WTC11 (cell line): ENCODE results near the gene MAB21L3. TPM values are rescaled to one million over a fixed set of nuclear protein-coding genes. Genes with fewer than 3 reads are reported as not detected.

ENCODE experiments used
- ATAC-seq: fragments of 200-7000 bp; cut with Tn5 transposase; 2 replicates; pipeline ENCODE4 v1.10.0; 2021; ENCODE audit warnings: mild to moderate bottlenecking, moderate library complexity
- CTCF ChIA-PET: fragments of 300-600 bp; sonication (Branson Sonifier 250); formaldehyde crosslinking; loops from one replicate; lab custom pipeline; 2021; ENCODE audit warnings: antibody characterized with exemption; lab: Charles Lee
- POLR2A ChIA-PET: fragments of 350-600 bp; sonication (Branson Sonifier 250); formaldehyde crosslinking; loops from one replicate; lab custom pipeline; 2021; ENCODE audit warnings: antibody characterized with exemption; lab: Charles Lee
- DNase-seq: peaks from one replicate; pipeline ENCODE4 v3.0.0; 2021; ENCODE audit warnings: low spot score
- H3K27ac Mint-ChIP-seq: 2 replicates; pipeline ENCODE4 v1.8.0; 2021; ENCODE audit warnings: mixed read lengths
- H3K27me3 Mint-ChIP-seq: 2 replicates; pipeline ENCODE4 v1.8.0; 2021; ENCODE audit warnings: low read depth, mild to moderate bottlenecking, moderate library complexity, mixed read lengths
- H3K36me3 Mint-ChIP-seq: 2 replicates; pipeline ENCODE4 v1.8.0; 2021; ENCODE audit warnings: mixed read lengths
- H3K4me1 Mint-ChIP-seq: 2 replicates; pipeline ENCODE4 v1.8.0; 2022; ENCODE audit warnings: mixed read lengths
- H3K4me3 Mint-ChIP-seq: 2 replicates; pipeline ENCODE4 v1.8.0; 2021; ENCODE audit warnings: mild to moderate bottlenecking, moderate library complexity, mixed read lengths
- H3K9me3 Mint-ChIP-seq: 2 replicates; pipeline ENCODE4 v1.8.0; 2021; ENCODE audit warnings: mixed read lengths
- FOXK1 ChIP-seq: sonication (generic); formaldehyde crosslinking; IDR thresholded peaks from 2 replicates; pipeline ENCODE4 v1.8.0; 2022; ENCODE audit warnings: mild to moderate bottlenecking, moderate library complexity, missing genetic modification reagents
- GABPB1 ChIP-seq: sonication (generic); formaldehyde crosslinking; IDR thresholded peaks from 2 replicates; pipeline ENCODE4 v1.8.1; 2023; ENCODE audit warnings: mild to moderate bottlenecking, missing genetic modification reagents
- GTF2I ChIP-seq: fragments of 250-450 bp; sonication (Bioruptor Pico); conservative IDR thresholded peaks from 2 replicates; pipeline ENCODE4 v1.4.0; 2021; ENCODE audit warnings: mild to moderate bottlenecking
- HMGA2 ChIP-seq: fragments of 250-450 bp; sonication (Bioruptor Pico); IDR thresholded peaks from 2 replicates; pipeline ENCODE4 v1.4.0; 2021; ENCODE audit warnings: mild to moderate bottlenecking, moderate library complexity
- NFATC4 ChIP-seq: fragments of 250-450 bp; sonication (Bioruptor Pico); IDR thresholded peaks from 2 replicates; pipeline ENCODE4 v1.9.0; 2021; ENCODE audit warnings: mild to moderate bottlenecking
- PRRX2 ChIP-seq: fragments of 250-450 bp; sonication (Bioruptor Pico); IDR thresholded peaks from 2 replicates; pipeline ENCODE4 v1.8.0; 2021; ENCODE audit warnings: mild to moderate bottlenecking
- SMAD4 ChIP-seq: sonication (generic); formaldehyde crosslinking; IDR thresholded peaks from 2 replicates; pipeline ENCODE4 v1.8.0; 2022; ENCODE audit warnings: mild to moderate bottlenecking, missing genetic modification reagents
- ZNF219 ChIP-seq: sonication (generic); formaldehyde crosslinking; IDR thresholded peaks from 2 replicates; pipeline ENCODE4 v1.8.0; 2023; ENCODE audit warnings: missing genetic modification reagents, mild to moderate bottlenecking, borderline replicate concordance
- ZNF317 ChIP-seq: sonication (generic); formaldehyde crosslinking; IDR thresholded peaks from 2 replicates; pipeline ENCODE4 v1.8.1; 2023; ENCODE audit warnings: low read depth, mild to moderate bottlenecking, moderate library complexity, missing genetic modification reagents, borderline replicate concordance
- ZNF396 ChIP-seq: fragments of 250-450 bp; sonication (Bioruptor Pico); IDR thresholded peaks from 2 replicates; pipeline ENCODE4 v1.8.0; 2021; ENCODE audit warnings: mild to moderate bottlenecking, moderate library complexity, borderline replicate concordance
- ZNF671 ChIP-seq: fragments of 250-450 bp; sonication (Bioruptor Pico); IDR thresholded peaks from 2 replicates; pipeline ENCODE4 v1.8.0; 2021; ENCODE audit warnings: mild to moderate bottlenecking
- total RNA-seq: library from RNA; stranded (reverse); gene quantifications from 3 replicates; pipeline ENCODE4 v1.2.3, GENCODE V29; 2021
- TF ChIP-seq, protein P1 (sequence below): sonication (generic); formaldehyde crosslinking; IDR thresholded peaks from 2 replicates; pipeline ENCODE4 v1.8.1; 2022; ENCODE audit warnings: mild to moderate bottlenecking, missing genetic modification reagents, moderate library complexity, borderline replicate concordance
- TF ChIP-seq, protein P2 (sequence below): sonication (generic); formaldehyde crosslinking; IDR thresholded peaks from 2 replicates; pipeline ENCODE4 v1.8.0; 2023; ENCODE audit warnings: missing genetic modification reagents, mild to moderate bottlenecking, borderline replicate concordance
- TF ChIP-seq, protein P3 (sequence below): sonication (generic); formaldehyde crosslinking; IDR thresholded peaks from 2 replicates; pipeline ENCODE4 v1.8.0; 2022; ENCODE audit warnings: mild to moderate bottlenecking, missing genetic modification reagents
- TF ChIP-seq, protein P4 (sequence below): sonication (generic); formaldehyde crosslinking; conservative IDR thresholded peaks from 2 replicates; pipeline ENCODE4 v1.8.1; 2022; ENCODE audit warnings: mild to moderate bottlenecking, missing genetic modification reagents
- TF ChIP-seq, protein P5 (sequence below): fragments of 200-600 bp; IDR thresholded peaks from 2 replicates; pipeline ENCODE4 v1.8.0; 2022; ENCODE audit warnings: antibody characterized with exemption

Gene MAB21L3
- total RNA-seq, 1 experiment from 2014 or later = not detected

DNA sequence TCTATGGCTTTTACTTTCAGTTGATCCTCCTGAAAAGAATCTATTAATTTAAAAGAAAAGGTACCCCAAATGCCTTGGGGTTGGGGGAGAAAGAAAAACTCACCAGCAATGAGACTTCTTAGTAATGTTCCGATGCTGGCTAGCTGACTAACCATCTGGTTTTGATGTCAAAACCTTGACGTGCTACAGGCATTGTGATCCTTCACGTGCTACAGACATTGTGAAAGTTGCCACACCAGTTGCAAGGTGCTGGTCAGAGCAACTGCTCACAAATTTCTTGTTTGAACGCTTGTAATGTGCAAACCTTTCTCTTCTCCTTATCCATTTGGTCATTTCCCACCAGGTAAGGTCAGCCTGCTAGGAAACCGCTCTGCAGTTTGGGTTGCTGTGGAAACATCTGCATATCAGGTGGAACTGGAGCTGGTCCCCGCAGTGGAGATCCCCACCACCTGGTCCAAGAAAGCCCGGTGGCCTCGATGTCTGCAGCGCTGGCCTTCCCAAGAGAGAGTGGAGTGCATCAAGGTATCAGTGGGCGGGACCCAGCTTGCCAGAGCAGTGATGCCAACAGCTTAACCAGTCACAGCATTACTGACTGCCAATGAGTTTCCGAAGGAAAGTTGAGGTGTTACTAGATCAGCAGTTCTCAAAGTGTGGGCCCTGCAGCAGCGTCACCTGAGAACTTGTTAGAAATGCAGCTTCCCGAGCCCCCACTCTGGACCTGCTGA is 16.1 kb downstream of the MAB21L3 start:
- Mint-ChIP-seq H3K27me3 (no peaks in the 10 kb centered on the region; the same call in 1 of the 2 replicates), H3K27ac (no peak overlapping the region), H3K9me3 (no peaks in the 10 kb centered on the region), H3K4me3 (no peak overlapping the region), H3K4me1 (no peaks in the 10 kb centered on the region), H3K36me3 (no peaks in the 10 kb centered on the region)
- TF ChIP-seq GTF2I (CRISPR knock-in tag) = no peak
- TF ChIP-seq NFATC4 (CRISPR knock-in tag) = no peak
- no peak for TF ChIP-seq ZNF396
- no peak for TF ChIP-seq FOXK1
- no peak for TF ChIP-seq PRRX2
- TF ChIP-seq, protein P1, sequence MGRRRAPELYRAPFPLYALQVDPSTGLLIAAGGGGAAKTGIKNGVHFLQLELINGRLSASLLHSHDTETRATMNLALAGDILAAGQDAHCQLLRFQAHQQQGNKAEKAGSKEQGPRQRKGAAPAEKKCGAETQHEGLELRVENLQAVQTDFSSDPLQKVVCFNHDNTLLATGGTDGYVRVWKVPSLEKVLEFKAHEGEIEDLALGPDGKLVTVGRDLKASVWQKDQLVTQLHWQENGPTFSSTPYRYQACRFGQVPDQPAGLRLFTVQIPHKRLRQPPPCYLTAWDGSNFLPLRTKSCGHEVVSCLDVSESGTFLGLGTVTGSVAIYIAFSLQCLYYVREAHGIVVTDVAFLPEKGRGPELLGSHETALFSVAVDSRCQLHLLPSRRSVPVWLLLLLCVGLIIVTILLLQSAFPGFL (CRISPR knock-in tag) = no peak
- TF ChIP-seq ZNF671 = no peak
- no peak for TF ChIP-seq ZNF317 (CRISPR knock-in tag)
- no peak for TF ChIP-seq HMGA2 (CRISPR knock-in tag)
- no peak for TF ChIP-seq GABPB1
- ChIA-PET POLR2A (interaction anchor here (0.5 kb wide), 1 partner anchor 330 kb away, joined by 3 read pairs; no protein-coding TSS in a partner anchor), CTCF (interaction anchor here (1.2 kb wide), 1 partner anchor 358 kb away, joined by 4 read pairs; no protein-coding TSS in a partner anchor)
- no peak for ATAC-seq
- no peak for DNase-seq

DNA sequence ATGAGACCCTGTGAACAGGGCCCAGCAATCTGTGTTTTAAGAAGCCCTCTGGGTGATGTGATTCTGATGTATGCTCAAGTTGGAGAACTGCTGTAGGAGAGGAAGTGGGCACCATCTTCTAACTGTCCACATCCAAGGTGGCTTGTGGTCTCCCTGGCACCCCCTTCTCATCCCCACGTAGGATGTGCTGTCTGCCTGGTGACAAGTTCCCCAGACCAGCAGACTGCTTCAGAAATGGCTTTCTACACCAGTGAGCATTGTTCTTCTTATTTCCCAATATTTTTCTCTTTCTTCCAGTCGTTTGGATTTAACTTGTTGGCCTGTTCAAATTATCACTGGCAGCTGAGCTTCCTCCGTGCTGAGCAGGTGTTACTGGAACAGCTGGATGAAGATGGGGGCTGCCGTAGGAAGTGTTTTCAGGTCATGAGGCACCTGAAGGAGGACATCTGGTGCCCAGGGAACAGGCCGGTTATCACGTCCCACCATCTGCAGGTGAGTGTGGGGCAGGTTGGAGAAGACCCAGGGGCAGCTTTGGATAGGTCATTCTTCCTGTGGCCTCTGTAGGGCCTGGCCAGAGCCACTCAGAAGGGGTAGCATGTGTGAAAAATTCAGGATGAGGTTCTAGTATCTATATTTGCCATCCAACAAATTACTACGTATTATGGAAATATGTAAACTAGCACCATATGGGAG is 16.8 kb downstream of the MAB21L3 start:
- Mint-ChIP-seq H3K36me3 (no peaks in the 10 kb centered on the region), H3K27me3 (no peaks in the 10 kb centered on the region; the same call in 1 of the 2 replicates)
- TF ChIP-seq SMAD4 (CRISPR knock-in tag) (no peak), ZNF219 (no peak)
- TF ChIP-seq, protein P2, sequence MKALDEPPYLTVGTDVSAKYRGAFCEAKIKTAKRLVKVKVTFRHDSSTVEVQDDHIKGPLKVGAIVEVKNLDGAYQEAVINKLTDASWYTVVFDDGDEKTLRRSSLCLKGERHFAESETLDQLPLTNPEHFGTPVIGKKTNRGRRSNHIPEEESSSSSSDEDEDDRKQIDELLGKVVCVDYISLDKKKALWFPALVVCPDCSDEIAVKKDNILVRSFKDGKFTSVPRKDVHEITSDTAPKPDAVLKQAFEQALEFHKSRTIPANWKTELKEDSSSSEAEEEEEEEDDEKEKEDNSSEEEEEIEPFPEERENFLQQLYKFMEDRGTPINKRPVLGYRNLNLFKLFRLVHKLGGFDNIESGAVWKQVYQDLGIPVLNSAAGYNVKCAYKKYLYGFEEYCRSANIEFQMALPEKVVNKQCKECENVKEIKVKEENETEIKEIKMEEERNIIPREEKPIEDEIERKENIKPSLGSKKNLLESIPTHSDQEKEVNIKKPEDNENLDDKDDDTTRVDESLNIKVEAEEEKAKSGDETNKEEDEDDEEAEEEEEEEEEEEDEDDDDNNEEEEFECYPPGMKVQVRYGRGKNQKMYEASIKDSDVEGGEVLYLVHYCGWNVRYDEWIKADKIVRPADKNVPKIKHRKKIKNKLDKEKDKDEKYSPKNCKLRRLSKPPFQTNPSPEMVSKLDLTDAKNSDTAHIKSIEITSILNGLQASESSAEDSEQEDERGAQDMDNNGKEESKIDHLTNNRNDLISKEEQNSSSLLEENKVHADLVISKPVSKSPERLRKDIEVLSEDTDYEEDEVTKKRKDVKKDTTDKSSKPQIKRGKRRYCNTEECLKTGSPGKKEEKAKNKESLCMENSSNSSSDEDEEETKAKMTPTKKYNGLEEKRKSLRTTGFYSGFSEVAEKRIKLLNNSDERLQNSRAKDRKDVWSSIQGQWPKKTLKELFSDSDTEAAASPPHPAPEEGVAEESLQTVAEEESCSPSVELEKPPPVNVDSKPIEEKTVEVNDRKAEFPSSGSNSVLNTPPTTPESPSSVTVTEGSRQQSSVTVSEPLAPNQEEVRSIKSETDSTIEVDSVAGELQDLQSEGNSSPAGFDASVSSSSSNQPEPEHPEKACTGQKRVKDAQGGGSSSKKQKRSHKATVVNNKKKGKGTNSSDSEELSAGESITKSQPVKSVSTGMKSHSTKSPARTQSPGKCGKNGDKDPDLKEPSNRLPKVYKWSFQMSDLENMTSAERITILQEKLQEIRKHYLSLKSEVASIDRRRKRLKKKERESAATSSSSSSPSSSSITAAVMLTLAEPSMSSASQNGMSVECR (CRISPR knock-in tag) = no peak
- TF ChIP-seq, protein P3, sequence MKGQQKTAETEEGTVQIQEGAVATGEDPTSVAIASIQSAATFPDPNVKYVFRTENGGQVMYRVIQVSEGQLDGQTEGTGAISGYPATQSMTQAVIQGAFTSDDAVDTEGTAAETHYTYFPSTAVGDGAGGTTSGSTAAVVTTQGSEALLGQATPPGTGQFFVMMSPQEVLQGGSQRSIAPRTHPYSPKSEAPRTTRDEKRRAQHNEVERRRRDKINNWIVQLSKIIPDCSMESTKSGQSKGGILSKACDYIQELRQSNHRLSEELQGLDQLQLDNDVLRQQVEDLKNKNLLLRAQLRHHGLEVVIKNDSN (CRISPR knock-in tag) = no peak
- TF ChIP-seq, protein P4, sequence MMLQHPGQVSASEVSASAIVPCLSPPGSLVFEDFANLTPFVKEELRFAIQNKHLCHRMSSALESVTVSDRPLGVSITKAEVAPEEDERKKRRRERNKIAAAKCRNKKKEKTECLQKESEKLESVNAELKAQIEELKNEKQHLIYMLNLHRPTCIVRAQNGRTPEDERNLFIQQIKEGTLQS (CRISPR knock-in tag) = no peak
- TF ChIP-seq, protein P5, sequence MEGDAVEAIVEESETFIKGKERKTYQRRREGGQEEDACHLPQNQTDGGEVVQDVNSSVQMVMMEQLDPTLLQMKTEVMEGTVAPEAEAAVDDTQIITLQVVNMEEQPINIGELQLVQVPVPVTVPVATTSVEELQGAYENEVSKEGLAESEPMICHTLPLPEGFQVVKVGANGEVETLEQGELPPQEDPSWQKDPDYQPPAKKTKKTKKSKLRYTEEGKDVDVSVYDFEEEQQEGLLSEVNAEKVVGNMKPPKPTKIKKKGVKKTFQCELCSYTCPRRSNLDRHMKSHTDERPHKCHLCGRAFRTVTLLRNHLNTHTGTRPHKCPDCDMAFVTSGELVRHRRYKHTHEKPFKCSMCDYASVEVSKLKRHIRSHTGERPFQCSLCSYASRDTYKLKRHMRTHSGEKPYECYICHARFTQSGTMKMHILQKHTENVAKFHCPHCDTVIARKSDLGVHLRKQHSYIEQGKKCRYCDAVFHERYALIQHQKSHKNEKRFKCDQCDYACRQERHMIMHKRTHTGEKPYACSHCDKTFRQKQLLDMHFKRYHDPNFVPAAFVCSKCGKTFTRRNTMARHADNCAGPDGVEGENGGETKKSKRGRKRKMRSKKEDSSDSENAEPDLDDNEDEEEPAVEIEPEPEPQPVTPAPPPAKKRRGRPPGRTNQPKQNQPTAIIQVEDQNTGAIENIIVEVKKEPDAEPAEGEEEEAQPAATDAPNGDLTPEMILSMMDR = no peak
- TF ChIP-seq, all 79 proteins: peak for 0
- CTCF ChIA-PET = no interaction called here
- ATAC-seq = no peak
- Mint-ChIP-seq H3K4me1 (no peaks in the 10 kb centered on the region), H3K4me3 (no peak overlapping the region), H3K27ac (no peak overlapping the region), H3K9me3 (no peaks in the 10 kb centered on the region)
- POLR2A ChIA-PET = interaction anchor here (0.5 kb wide), 1 partner anchor 331 kb away, joined by 3 read pairs; no protein-coding TSS in a partner anchor
- no peak for DNase-seq
